ENCODE results near the gene HAUS3. TPM values are rescaled to one million over a fixed set of nuclear protein-coding genes. Genes with fewer than 3 reads are reported as not detected.

The HAUS3 gene, protein sequence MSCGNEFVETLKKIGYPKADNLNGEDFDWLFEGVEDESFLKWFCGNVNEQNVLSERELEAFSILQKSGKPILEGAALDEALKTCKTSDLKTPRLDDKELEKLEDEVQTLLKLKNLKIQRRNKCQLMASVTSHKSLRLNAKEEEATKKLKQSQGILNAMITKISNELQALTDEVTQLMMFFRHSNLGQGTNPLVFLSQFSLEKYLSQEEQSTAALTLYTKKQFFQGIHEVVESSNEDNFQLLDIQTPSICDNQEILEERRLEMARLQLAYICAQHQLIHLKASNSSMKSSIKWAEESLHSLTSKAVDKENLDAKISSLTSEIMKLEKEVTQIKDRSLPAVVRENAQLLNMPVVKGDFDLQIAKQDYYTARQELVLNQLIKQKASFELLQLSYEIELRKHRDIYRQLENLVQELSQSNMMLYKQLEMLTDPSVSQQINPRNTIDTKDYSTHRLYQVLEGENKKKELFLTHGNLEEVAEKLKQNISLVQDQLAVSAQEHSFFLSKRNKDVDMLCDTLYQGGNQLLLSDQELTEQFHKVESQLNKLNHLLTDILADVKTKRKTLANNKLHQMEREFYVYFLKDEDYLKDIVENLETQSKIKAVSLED
- 1 to 10 TPM; 7.7 to 9.7 TPM for total RNA-seq
- long read RNA-seq, full-length matches to known transcripts = 7 of 17 reads
- long read RNA-seq, partial matches to known transcripts = 9 of 17 reads
- long read RNA-seq, other reads (novel, unspliced or antisense) = 1 of 17 reads

DNA sequence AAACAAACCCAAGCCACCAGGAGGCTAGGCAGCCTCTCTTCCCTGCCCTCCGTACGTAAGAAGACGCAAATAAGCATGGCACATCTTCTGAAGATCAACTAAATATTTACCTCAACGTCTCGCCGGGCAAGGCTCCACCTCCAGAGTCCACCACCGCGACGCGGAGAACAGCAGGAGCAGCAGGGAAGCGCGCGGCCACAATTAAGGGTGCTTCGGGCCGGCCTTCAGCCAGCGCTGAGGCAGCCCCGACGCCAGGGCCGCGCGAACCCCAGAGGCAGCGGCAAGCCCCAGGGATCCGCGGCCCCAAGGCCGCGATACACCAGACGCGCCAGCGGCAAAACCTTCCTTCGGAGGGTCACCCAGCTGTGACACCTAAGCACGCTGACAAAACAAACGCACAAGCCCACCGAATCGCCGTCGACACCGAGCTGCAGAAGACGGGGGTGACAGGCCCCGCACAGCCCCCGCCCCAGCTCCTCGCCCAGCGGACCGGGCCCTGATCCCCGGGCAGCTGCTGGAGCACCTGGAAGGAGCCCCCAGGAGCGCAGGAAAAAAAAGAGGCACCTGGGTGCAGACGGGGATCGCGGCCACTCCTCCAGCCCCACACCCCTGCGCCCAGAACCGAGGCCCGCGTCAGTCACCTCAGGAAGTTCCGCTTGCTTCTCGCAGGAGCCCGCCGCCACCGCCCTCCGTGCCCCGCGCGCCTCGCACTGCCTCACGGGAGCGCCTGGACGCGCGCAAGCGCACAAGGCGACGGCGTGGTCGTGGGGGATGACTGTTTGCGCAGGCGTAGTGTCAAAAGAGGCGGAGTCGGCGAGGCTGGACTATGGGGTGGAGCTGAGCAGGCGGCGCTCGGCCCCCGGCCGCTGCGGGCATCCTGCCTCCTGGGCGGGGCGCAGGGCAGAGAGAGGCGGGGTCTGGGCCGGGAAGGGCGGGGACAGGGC, at the start of gene HAUS3, which contains the start of gene POLN:
Gene HAUS3, minus strand, starts transcription at position 712 of the 944 bp plus-strand sequence. CDS start 1,175 bp downstream, outside the sequence.
Gene POLN, minus strand, starts transcription at position 712 of the 944 bp plus-strand sequence. CDS start 12,890 bp downstream, outside the sequence.
- ATAC-seq = peak; percentile 91

DNA sequence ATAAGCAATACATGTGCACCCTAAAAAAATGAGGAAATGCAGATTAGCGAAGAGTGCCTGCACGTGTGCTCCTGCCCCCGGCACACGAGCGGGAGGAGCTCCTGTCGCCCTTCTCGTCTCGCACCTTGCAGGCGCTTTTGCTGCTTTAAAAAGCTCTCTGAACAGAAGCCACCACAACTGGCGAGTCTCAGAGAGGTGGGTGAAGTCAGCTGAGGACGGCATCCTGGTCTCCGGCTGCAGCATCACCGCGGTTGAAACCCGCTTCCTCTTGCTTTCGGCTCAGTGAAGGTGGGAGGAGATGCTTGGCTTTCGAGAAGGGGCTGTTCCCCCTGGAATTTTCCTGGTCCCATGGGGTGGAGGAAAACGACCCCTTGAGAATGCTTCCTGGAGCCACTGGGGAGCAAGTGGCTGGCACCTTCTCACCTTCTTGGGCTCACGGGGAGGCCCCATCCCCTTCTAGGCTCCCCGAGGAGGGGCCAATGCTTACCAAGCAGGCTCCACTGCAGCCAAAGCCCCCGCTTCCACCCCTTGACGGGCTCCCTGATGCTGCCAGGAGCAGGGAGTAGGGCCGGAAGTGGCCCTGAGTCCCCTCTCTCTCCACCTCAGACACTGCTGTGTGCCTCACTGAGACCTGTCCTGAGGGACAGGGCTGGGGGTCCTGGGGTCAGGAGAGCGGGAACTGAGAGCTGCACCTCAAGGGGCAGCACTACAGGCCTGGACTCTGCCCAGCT, 49.2 kb upstream of the HAUS3 start:
- intact Hi-C loops (cut with DNase I, micrococcal nuclease) = no loop called here
- peak in 1 of 2 donors; percentile 39 for DNase-seq
- ATAC-seq = peak; percentile 38

More for the DNA sequence above, at the start of gene HAUS3, which contains the start of gene POLN:
- intact Hi-C loops (cut with DNase I, micrococcal nuclease) = no loop called here
- peak; percentile 98 for DNase-seq

GRCh38 chr4:2290488-2290887, 48.6 kb upstream of the HAUS3 start:
- ATAC-seq = no peak
- no peak for DNase-seq
- intact Hi-C loops (cut with DNase I, micrococcal nuclease) = no loop called here

DNA sequence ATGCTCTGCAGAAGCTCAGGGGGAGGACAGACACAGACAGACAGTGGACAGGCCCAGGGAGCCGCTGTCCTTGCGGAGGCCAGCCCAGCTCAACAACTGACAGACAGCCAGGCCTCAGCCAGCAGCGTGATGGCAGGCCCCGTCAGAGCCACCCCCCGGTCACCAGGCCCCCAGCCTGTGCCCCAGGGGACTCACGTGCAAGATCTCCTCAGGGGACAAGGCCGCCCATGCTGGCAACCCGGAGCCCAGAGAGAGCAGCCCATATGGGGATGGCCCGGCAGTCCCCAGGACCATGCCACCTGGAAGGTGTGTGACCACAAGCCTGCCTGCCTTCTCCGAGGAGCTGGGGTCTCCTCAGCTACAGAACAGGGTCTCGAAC, 48.0 kb upstream of the HAUS3 start:
- ATAC-seq = no peak
- intact Hi-C loops (cut with DNase I, micrococcal nuclease) = no loop called here
- DNase-seq = no peak

DNA sequence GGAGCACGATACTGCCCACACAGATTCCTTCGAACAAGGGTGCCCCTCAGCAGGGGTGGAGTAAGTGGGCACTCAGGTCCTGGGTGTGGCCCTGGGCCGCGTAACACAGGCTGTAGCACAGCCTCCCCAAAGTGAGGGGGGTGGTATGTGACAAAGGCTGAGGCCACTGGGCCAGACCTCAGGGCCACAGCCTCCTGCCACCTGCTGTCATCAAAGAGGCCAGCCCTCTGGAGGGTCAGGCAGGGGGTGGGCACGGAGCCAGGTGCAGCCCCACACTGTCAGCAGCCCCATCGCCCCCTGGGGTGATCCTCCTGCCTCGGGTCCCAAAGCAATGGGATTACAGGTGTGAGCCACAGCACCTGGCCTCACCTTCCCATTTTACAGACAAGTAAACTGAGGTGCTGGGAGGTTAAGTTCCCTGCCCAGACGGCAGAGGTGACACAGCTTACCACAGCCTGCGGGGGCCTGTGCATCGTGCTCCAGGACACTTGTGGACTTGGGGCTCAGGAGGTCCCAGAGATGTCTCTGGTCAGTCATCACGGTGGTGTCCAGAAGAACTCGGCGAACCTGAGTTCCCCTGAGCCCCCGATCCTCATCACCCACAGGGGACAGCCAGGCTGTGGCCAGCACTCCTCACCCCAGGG, 47.5 kb upstream of the HAUS3 start:
- intact Hi-C loops (cut with DNase I, micrococcal nuclease) = no loop called here
- no peak for ATAC-seq
- DNase-seq = no peak

DNA sequence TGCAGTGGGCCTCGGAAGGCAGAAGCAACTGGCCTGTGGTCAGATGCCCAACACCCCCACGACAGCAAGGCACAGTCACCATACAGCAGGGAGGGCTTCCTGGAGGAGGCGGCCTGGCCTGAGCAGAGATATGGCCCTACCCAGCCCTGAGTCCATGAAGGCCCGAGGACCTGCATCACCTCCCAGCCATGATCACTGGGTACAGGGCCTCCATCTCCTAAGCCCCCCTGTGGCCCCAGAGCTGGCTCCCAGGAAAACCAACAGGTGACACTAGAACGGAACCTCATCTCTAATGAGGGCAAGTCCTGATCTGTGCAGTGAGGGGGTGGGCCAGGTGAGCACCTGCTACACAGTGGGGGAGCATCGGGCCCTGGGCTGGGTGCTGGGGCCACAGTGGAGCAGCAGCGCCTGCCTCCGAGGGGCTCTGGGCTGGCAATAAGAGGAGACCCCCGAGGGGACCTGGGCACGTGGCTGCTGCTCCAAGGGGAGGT, 46.2 kb upstream of the HAUS3 start:
- DNase-seq = no peak
- no peak for ATAC-seq
- intact Hi-C loops (cut with DNase I, micrococcal nuclease) = no loop called here

GRCh38 chr4:2287594-2287915, 45.6 kb upstream of the HAUS3 start:
- intact Hi-C loops (cut with DNase I, micrococcal nuclease) = no loop called here
- DNase-seq = no peak
- ATAC-seq = no peak

GRCh38 chr4:2286904-2287593, 45.1 kb upstream of the HAUS3 start:
- ATAC-seq (no peak), DNase-seq (no peak)
- intact Hi-C loops (cut with DNase I, micrococcal nuclease) = no loop called here

- no peak for ATAC-seq
- intact Hi-C loops (cut with DNase I, micrococcal nuclease) = no loop called here
- peak; percentile 2 to 18 for DNase-seq
Observed at GRCh38 chr4:2285613-2286381, 43.9 kb upstream of the HAUS3 start.

DNA sequence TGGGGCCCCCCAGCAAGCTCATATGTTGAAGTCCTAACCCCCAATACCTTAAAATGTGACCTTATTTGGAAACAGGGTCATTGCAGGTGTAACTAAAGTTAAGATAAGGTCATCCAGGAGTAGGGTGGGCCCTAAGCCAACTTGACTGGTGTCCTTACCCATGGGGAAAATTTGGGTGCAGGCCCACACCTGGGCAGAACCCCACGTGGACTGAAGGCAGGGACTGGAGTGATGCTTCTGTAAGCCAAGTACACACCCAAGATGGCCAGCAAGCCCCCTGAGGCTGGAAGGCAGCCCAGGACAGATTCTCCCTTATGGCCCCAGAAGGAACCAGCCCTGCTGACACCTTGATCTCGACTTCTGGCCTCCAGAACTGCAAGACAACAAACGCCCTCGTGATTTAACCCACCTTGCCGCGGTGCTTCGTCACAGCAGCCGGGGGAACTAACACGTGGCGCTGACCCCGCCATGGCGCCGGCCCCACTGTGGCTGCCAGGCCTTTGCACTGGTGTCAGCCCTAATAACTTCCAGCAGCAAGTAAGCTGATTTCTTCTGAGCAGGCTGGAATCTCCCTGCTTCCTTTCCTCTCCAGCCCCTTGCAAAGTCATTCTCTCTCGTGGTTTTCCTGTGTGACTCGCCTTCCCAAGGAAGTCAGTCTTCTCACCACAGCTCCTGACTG, 43.2 kb upstream of the HAUS3 start:
- ATAC-seq (no peak), DNase-seq (peak; percentile 1 to 4)
- intact Hi-C loops (cut with DNase I, micrococcal nuclease) = no loop called here

GRCh38 chr4:2284161-2284933, 42.4 kb upstream of the HAUS3 start:
- intact Hi-C loops (cut with DNase I, micrococcal nuclease) = no loop called here
- DNase-seq = peak; percentile 1 to 13
- no peak for ATAC-seq

DNA sequence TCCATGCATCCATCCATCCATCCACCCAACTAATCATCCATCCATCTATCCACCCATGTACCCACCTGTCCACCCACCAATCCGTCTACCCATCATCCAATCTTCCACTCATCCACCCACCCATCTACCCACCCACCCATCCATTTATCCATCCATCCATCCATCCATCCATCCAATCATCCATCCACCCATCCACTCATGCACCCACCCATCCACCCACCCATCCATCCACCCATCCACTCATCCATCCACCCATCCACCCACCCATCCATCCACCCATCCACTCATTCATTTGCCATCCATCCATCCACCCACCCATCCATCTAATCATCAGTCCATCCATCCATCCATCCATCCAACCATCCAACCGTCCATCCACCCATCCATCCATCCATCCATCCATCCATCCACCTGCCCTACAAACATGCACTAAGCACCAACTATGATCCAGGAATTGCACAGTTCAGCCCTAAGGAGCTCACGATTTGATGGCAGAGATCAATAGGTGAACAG, 41.3 kb upstream of the HAUS3 start:
- ATAC-seq = no peak
- no peak for DNase-seq
- intact Hi-C loops (cut with DNase I, micrococcal nuclease) = no loop called here

GRCh38 chr4:2281575-2282343, 39.8 kb upstream of the HAUS3 start:
- intact Hi-C loops (cut with DNase I, micrococcal nuclease) = no loop called here
- ATAC-seq (peak; percentile 55), DNase-seq (no peak)

DNA sequence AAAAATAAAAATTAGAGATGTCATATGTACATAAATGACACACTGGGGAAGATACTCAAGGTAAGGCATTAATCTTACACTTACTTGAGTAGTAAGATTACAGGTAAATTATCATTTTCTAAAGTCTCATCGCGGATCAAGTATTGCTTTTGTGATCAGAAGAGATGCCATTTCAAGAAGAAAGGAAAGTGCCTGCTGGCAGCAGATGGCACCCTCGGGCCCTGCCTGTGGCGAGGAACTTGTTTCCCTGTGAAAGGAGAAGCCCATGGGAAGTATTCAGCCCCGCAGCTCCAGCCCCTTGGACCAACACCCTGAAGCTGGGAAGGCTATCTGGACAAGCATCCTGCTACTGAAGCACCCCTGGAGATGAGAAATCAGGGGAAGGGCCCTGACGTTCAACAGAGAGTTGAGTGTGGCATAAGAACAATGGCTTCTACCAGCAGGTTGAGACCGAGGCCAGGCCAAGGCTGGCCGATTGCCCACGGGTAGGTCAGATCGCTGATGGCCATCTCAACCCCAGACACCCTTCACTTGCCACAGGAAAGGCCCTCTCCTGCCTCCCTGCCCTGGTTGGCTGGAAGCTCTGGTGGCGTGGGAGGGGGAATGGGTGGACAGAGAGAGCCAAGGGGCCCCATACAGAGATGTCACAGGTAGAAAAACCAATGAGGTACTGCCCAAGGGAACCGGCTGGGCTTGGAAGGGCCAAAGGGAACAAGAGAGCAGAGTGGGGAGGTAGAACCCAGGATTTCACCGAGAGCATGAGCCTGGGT, 38.8 kb upstream of the HAUS3 start:
- DNase-seq = no peak
- peak; percentile 69 for ATAC-seq
- intact Hi-C loops (cut with DNase I, micrococcal nuclease) = no loop called here
